ENCODE results near the gene LRRN2. TPM values are rescaled to one million over a fixed set of nuclear protein-coding genes. Genes with fewer than 3 reads are reported as not detected.

Gene LRRN2
- total and polyA plus RNA-seq, 4 donors: 1.3 to 6.8 TPM; not detected in 2

DNA sequence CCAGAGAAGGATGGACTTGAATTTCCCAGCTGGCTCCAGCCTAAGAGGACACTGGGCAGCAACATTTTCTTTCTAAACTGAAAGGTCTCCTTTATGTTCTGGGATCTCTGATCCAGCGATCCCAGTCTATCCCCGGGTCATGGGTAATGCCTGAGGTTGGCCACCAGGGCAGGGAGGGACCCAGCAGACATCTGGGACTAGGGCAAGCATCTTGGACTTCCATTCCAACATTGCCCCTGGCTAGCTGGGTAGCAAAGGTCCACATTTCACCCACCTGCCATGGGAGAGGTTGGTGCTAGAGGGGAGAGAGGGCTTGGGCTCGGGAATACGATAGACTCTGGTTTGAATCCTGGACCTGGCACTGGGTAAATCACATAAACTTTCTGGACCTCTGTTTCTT lies 84.6 kb downstream of the LRRN2 start:
- Histone ChIP-seq H3K9me3 (ENCODE audit: control insufficient read depth, low read length) (no peaks in the 10 kb centered on the region), H3K27ac (ENCODE audit: low read depth in 1 of 2, low read length in 2 of 2) (no peak overlapping the region), H3K4me1 (ENCODE audit: control insufficient read depth in 1 of 2, insufficient read depth in 2 of 2, low read length in 2 of 2) (no peaks in the 10 kb centered on the region), H3K27me3 (ENCODE audit: control insufficient read depth in 1 of 2, insufficient read depth in 2 of 2, low read length in 1 of 2) (no peaks in the 10 kb centered on the region), H3K36me3 (ENCODE audit: control insufficient read depth in 1 of 2, insufficient read depth in 2 of 2, low read length in 1 of 2) (no peaks in the 10 kb centered on the region), H3K4me3 (ENCODE audit: low read length in 2 of 2) (no peak overlapping the region)
- ATAC-seq (ENCODE audit: low FRiP score) (no peak), DNase-seq (peak in 1 of 2 donors; percentile 28)
- 83 to 86% methylated on average over 4 of the region's 4 CpGs for WGBS, 2 donors
- intact Hi-C loops (cut with DNase I): no loop called here

DNA sequence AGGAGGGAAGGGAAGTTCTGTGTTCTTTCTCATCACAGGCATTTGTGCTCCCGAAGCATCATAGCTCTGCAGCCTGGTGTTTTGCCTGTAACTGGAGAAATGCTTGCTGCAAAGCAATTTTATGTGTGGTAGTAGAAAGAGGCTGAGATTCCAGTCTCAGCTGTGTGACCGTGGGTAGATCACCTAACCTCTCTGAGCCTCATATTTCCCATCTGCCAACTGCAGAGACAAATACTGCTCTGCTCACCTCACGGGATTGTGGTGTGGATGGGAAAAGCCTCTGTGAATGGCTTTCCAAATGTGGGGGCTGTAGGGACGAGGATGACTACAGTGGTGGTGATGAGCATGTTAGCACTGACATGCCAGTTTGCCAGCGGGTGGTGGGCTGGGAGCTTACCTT lies 85.3 kb downstream of the LRRN2 start:
- no peak for ATAC-seq (ENCODE audit: low FRiP score)
- Histone ChIP-seq H3K27me3 (ENCODE audit: control insufficient read depth in 1 of 2, insufficient read depth in 2 of 2, low read length in 1 of 2) (no peaks in the 10 kb centered on the region), H3K36me3 (ENCODE audit: control insufficient read depth in 1 of 2, insufficient read depth in 2 of 2, low read length in 1 of 2) (no peaks in the 10 kb centered on the region), H3K9me3 (ENCODE audit: control insufficient read depth, low read length) (no peaks in the 10 kb centered on the region), H3K4me1 (ENCODE audit: control insufficient read depth in 1 of 2, insufficient read depth in 2 of 2, low read length in 2 of 2) (no peaks in the 10 kb centered on the region), H3K4me3 (ENCODE audit: low read length in 2 of 2) (no peak overlapping the region), H3K27ac (ENCODE audit: low read depth in 1 of 2, low read length in 2 of 2) (no peak overlapping the region)
- no peak for DNase-seq
- intact Hi-C loops (cut with DNase I): no loop called here
- WGBS, 2 donors: 73 to 75% methylated on average over 5 of the region's 5 CpGs

GRCh38 chr1:204599596-204599995 lies 85.9 kb downstream of the LRRN2 start:
- H3K9me3 ChIP-seq (ENCODE audit: control insufficient read depth, low read length): no peaks in the 10 kb centered on the region
- DNase-seq (no peak), ATAC-seq (ENCODE audit: low FRiP score) (no peak)
- no peaks in the 10 kb centered on the region for H3K36me3 ChIP-seq (ENCODE audit: control insufficient read depth in 1 of 2, insufficient read depth in 2 of 2, low read length in 1 of 2)
- intact Hi-C loops (cut with DNase I): no loop called here
- no peak overlapping the region for H3K4me3 ChIP-seq (ENCODE audit: low read length in 2 of 2)
- H3K4me1 ChIP-seq (ENCODE audit: control insufficient read depth in 1 of 2, insufficient read depth in 2 of 2, low read length in 2 of 2): no peaks in the 10 kb centered on the region
- H3K27me3 ChIP-seq (ENCODE audit: control insufficient read depth in 1 of 2, insufficient read depth in 2 of 2, low read length in 1 of 2): no peaks in the 10 kb centered on the region
- no peak overlapping the region for H3K27ac ChIP-seq (ENCODE audit: low read depth in 1 of 2, low read length in 2 of 2)
- 85 to 90% methylated on average over 10 of the region's 10 CpGs for WGBS, 2 donors

- 52 to 53% methylated on average over 8 of the region's 8 CpGs for WGBS, 2 donors
- no peak overlapping the region for H3K27ac ChIP-seq (ENCODE audit: low read depth in 1 of 2, low read length in 2 of 2)
- no peaks in the 10 kb centered on the region for H3K36me3 ChIP-seq (ENCODE audit: control insufficient read depth in 1 of 2, insufficient read depth in 2 of 2, low read length in 1 of 2)
- no peaks in the 10 kb centered on the region for H3K9me3 ChIP-seq (ENCODE audit: control insufficient read depth, low read length)
- intact Hi-C loops (cut with DNase I): no loop called here
- H3K4me1 ChIP-seq (ENCODE audit: control insufficient read depth in 1 of 2, insufficient read depth in 2 of 2, low read length in 2 of 2): no peaks in the 10 kb centered on the region
- no peak for DNase-seq
- no peaks in the 10 kb centered on the region for H3K27me3 ChIP-seq (ENCODE audit: control insufficient read depth in 1 of 2, insufficient read depth in 2 of 2, low read length in 1 of 2)
- H3K4me3 ChIP-seq (ENCODE audit: low read length in 2 of 2): no peak overlapping the region
- ATAC-seq (ENCODE audit: low FRiP score): no peak
Measured at GRCh38 chr1:204599098-204599497, 86.4 kb downstream of the LRRN2 start.

DNA sequence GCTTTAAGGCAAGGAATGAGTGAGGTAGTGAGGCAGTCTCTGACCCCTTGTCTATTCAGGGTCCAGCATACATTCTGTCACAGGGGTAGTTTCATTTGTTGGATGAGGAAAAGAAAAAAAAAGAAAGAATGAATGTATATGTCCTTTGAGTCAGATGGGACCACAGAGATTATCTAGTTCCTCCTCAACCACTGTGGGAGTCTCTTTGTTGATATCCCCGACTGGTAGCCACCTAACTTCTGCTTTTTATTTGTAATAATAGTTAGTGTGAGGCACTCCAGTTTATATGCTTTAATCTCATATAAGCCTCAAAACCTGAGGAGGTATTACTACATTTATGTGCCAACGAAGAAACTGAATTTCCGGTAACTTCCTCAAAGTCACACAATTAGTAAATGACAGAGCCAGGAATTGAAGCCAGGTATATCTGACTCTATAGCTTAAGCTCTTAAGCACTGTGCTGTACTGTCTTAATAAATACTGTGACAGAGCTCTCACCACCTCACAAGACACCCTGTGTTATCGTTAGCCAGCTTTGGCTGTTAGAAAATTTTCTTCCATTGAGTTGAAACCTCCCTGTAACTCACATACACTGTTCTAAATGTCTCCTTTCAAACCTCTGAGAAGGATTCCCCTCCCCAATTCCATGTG lies 87.1 kb downstream of the LRRN2 start:
- H3K27me3 ChIP-seq (ENCODE audit: control insufficient read depth in 1 of 2, insufficient read depth in 2 of 2, low read length in 1 of 2): no peaks in the 10 kb centered on the region
- no peak overlapping the region for H3K4me3 ChIP-seq (ENCODE audit: low read length in 2 of 2)
- WGBS, 2 donors: 78 to 80% methylated on average over 4 of the region's 4 CpGs
- no peaks in the 10 kb centered on the region for H3K36me3 ChIP-seq (ENCODE audit: control insufficient read depth in 1 of 2, insufficient read depth in 2 of 2, low read length in 1 of 2)
- intact Hi-C loops (cut with DNase I): no loop called here
- DNase-seq: no peak
- no peaks in the 10 kb centered on the region for H3K9me3 ChIP-seq (ENCODE audit: control insufficient read depth, low read length)
- H3K27ac ChIP-seq (ENCODE audit: low read depth in 1 of 2, low read length in 2 of 2): no peak overlapping the region
- no peak for ATAC-seq (ENCODE audit: low FRiP score)
- no peaks in the 10 kb centered on the region for H3K4me1 ChIP-seq (ENCODE audit: control insufficient read depth in 1 of 2, insufficient read depth in 2 of 2, low read length in 2 of 2)

- DNase-seq: no peak
Measured at GRCh38 chr1:204592246-204592948, 93.1 kb downstream of the LRRN2 start.

DNA sequence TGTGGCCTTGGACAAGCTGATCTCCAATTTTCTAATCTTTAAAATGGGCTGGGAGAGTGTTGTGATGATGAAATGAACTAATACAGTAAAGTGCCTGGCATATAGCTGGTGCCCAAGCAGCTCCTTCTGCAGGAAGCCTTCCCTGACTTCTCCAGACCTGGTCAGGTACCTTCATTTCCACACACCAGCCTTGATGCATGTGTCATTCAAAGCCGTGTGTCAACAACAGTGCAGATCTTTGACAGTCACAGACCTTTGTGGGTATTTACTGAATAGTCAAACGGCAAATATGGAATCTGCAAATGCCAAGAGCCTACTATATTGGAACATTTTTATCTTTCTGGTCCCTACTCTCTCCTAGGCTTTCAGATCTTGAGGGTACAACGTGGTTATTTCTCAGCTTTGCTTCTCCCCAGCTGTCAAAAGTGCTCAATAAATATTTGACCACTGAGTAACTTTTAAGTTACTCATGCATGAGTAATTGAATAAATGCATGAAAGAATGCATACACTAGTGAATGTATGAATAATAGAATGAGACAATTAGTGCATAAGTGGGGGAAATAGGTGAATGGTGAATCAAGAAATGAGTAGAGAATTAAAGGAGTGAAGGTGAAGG lies 94.0 kb downstream of the LRRN2 start:
- intact Hi-C loops (cut with DNase I): no loop called here
- H3K9me3 ChIP-seq (ENCODE audit: control insufficient read depth, low read length): no peaks in the 10 kb centered on the region
- WGBS, 2 donors: 52 to 57% methylated on average over 3 of the region's 3 CpGs
- DNase-seq (no peak), ATAC-seq (ENCODE audit: low FRiP score) (no peak)
- no peaks in the 10 kb centered on the region for H3K27me3 ChIP-seq (ENCODE audit: control insufficient read depth in 1 of 2, insufficient read depth in 2 of 2, low read length in 1 of 2)
- H3K4me3 ChIP-seq (ENCODE audit: low read length in 2 of 2): no peak overlapping the region
- no peaks in the 10 kb centered on the region for H3K36me3 ChIP-seq (ENCODE audit: control insufficient read depth in 1 of 2, insufficient read depth in 2 of 2, low read length in 1 of 2)
- H3K27ac ChIP-seq (ENCODE audit: low read depth in 1 of 2, low read length in 2 of 2): no peak overlapping the region
- H3K4me1 ChIP-seq (ENCODE audit: control insufficient read depth in 1 of 2, insufficient read depth in 2 of 2, low read length in 2 of 2): no peaks in the 10 kb centered on the region

More at GRCh38 chr1:204592246-204592948, 93.1 kb downstream of the LRRN2 start:
- H3K27me3 ChIP-seq (ENCODE audit: control insufficient read depth in 1 of 2, insufficient read depth in 2 of 2, low read length in 1 of 2): no peaks in the 10 kb centered on the region
- H3K4me1 ChIP-seq (ENCODE audit: control insufficient read depth in 1 of 2, insufficient read depth in 2 of 2, low read length in 2 of 2): no peaks in the 10 kb centered on the region
- intact Hi-C loops (cut with DNase I): no loop called here
- no peaks in the 10 kb centered on the region for H3K9me3 ChIP-seq (ENCODE audit: control insufficient read depth, low read length)
- WGBS, 2 donors: 64 to 66% methylated on average over 10 of the region's 10 CpGs
- no peak for ATAC-seq (ENCODE audit: low FRiP score)
- no peaks in the 10 kb centered on the region for H3K36me3 ChIP-seq (ENCODE audit: control insufficient read depth in 1 of 2, insufficient read depth in 2 of 2, low read length in 1 of 2)
- H3K27ac ChIP-seq (ENCODE audit: low read depth in 1 of 2, low read length in 2 of 2): no peak overlapping the region
- no peak overlapping the region for H3K4me3 ChIP-seq (ENCODE audit: low read length in 2 of 2)

DNA sequence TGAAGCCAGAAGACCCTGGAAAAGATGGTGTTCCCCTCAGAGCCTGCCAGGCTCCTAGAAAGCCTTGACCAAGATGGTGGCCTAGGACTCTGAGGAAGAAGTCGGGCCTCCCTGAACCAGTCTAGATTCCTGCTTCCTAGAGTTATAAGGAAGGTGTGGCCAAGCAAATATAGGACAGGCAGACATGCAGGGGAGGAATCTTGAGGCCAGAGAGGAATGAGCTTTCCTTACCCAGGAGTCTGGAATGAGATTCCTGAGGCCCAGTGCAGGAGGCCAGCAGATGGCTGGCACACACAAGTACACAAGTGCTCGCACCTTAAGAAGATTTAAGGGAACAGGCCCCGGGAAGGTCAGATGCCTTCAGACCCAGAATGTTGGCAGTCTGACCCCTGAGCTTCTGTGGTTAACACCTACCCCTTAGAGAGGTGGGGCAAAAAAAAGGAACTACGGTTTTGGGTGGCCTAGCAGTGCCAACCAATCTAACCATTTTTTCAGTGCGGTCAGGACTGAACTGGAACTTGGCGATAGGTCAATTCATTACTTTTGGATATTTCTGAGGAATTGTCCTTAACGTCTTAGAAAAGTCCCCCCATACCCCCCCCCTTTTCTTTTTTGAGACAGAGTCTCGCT lies 96.0 kb downstream of the LRRN2 start:
- Histone ChIP-seq H3K4me3 (ENCODE audit: low read length in 2 of 2) (no peak overlapping the region), H3K27me3 (ENCODE audit: control insufficient read depth in 1 of 2, insufficient read depth in 2 of 2, low read length in 1 of 2) (no peaks in the 10 kb centered on the region), H3K36me3 (ENCODE audit: control insufficient read depth in 1 of 2, insufficient read depth in 2 of 2, low read length in 1 of 2) (no peaks in the 10 kb centered on the region), H3K27ac (ENCODE audit: low read depth in 1 of 2, low read length in 2 of 2) (no peak overlapping the region), H3K9me3 (ENCODE audit: control insufficient read depth, low read length) (no peaks in the 10 kb centered on the region), H3K4me1 (ENCODE audit: control insufficient read depth in 1 of 2, insufficient read depth in 2 of 2, low read length in 2 of 2) (no peaks in the 10 kb centered on the region)
- DNase-seq (no peak), ATAC-seq (ENCODE audit: low FRiP score) (no peak)
- WGBS, 2 donors: 82 to 87% methylated on average over 8 of the region's 8 CpGs
- intact Hi-C loops (cut with DNase I): no loop called here

Data from aorta (tissue), 5 donors.